RWPE1 (cell line): ENCODE measurements around the gene ESRRG.

Experiments used
- CTCF ChIA-PET: fragments of 350-600 bp; sonication (Branson Sonifier 250); formaldehyde crosslinking; extraction: SDS; loops from one replicate; lab custom pipeline; 2021; lab: Yijun Ruan, JAX
- POLR2A ChIA-PET: fragments of 400-600 bp; formaldehyde crosslinking; extraction: SDS; loops from one replicate; lab custom pipeline; 2020; ENCODE audit warnings: antibody characterized with exemption; ENCODE audit not compliant: low non-redundant PET; lab: Yijun Ruan, JAX
- DNase-seq: peaks from one replicate; pipeline ENCODE4 v3.0.0; 2012; ENCODE audit warnings: low spot score
- H3K27ac ChIP-seq: fragments of 450-650 bp; 2 replicates; pipeline ENCODE4 v1.5.1; 2017
- TF ChIP-seq, protein P1 (sequence below): fragments of 450-650 bp; conservative IDR thresholded peaks from 2 replicates; pipeline ENCODE4 v1.5.1; 2017; ENCODE audit warnings: low read depth, mild to moderate bottlenecking

Gene ESRRG

DNA sequence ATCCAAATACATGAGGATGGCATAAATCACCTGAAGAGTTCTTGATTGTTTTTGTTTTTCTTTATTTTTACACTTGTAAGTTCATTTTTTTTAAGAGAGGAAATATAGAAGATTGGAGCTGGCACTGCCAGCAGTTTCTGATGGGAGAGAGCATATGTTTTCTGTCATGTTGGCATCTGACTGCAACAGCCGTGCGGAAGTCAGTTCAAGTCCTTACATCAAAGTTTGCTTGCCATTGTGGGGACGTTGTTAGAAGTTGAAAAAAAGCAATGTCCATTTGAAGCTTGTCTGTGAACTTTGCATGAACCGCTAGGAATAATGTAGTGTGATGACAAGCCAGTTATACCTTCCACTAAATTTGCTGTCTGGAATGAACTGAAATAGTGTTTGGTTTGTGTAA is 173.4 kb downstream of the ESRRG start:
- CTCF ChIA-PET: interaction anchor here (0.6 kb wide), 1 partner anchor 807 kb away, joined by 3 read pairs; no protein-coding TSS in a partner anchor
- POLR2A ChIA-PET: no interaction called here
- no peak overlapping the region for H3K27ac ChIP-seq
- TF ChIP-seq, protein P1, sequence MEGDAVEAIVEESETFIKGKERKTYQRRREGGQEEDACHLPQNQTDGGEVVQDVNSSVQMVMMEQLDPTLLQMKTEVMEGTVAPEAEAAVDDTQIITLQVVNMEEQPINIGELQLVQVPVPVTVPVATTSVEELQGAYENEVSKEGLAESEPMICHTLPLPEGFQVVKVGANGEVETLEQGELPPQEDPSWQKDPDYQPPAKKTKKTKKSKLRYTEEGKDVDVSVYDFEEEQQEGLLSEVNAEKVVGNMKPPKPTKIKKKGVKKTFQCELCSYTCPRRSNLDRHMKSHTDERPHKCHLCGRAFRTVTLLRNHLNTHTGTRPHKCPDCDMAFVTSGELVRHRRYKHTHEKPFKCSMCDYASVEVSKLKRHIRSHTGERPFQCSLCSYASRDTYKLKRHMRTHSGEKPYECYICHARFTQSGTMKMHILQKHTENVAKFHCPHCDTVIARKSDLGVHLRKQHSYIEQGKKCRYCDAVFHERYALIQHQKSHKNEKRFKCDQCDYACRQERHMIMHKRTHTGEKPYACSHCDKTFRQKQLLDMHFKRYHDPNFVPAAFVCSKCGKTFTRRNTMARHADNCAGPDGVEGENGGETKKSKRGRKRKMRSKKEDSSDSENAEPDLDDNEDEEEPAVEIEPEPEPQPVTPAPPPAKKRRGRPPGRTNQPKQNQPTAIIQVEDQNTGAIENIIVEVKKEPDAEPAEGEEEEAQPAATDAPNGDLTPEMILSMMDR: no peak
- DNase-seq: no peak

DNA sequence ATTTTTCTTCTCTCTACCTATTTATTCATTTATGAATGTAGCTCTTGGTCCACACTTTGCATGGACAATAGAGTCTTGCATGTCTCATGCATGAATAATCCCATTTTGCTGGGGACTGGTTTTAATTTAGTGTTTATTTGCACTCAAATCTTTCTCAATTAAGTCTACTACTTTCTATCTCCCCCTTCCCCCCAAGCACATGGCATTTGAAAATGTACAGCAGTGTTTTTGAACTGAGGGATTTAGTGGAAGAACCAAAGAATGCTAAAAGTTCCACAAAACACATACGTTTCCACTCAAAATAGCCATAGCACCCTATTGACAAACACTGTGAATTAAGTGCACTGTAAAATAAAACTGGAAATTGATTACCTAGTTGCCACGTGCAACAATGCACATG is 180.5 kb downstream of the ESRRG start:
- TF ChIP-seq, protein P1: no peak
- H3K27ac ChIP-seq: no peak overlapping the region
- DNase-seq: no peak
- ChIA-PET POLR2A (no interaction called here), CTCF (interaction anchor here (0.8 kb wide), 2 partner anchors 12 to 127 kb away, joined by 3 to 4 read pairs; no protein-coding TSS in a partner anchor)

DNA sequence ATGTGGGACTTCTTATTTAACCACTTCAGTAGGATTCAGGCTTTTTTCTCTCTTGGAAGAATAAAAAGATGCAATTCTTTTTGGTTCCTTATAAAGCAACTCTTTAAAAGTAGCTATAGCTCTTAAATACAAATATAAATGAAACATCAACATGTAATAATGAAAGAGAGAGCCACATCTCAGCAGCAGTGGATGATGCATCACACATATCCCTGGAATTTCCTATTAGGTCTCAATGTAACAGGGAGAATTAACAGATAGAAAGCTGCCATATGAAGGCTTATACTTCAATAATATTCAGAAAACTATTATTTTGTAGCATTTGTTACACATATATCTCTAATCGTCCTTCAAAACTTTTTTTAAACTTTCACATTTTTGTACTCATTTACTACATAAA is 181.0 kb downstream of the ESRRG start:
- ChIA-PET CTCF (interaction anchor here (0.8 kb wide), 2 partner anchors 12 to 128 kb away, joined by 3 to 4 read pairs; no protein-coding TSS in a partner anchor), POLR2A (no interaction called here)
- H3K27ac ChIP-seq: no peak overlapping the region
- no peak for DNase-seq
- TF ChIP-seq, protein P1: no peak

DNA sequence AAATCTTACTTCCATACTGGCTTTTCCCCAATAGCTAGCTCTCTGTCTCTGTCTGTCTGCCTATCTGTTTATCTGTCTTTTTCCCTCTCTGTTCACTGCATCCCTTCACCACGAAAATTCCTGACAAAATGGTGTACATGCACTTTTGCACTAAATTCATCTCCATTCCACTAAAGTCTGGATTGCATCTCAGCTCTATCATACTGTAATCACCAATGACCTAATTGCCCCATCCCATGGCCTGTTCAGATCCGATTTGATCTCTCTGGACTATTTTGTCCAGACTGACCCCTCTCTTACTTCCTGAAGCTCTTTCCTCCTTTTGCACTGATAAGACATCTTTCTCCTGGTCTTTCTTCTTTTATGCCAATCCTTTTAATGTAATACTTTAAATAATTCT is 187.5 kb downstream of the ESRRG start:
- ChIA-PET POLR2A (no interaction called here), CTCF (interaction anchor here (0.6 kb wide), 1 partner anchor 22 kb away, joined by 3 read pairs; no protein-coding TSS in a partner anchor)
- no peak for DNase-seq
- TF ChIP-seq, protein P1: no peak
- no peak overlapping the region for H3K27ac ChIP-seq

DNA sequence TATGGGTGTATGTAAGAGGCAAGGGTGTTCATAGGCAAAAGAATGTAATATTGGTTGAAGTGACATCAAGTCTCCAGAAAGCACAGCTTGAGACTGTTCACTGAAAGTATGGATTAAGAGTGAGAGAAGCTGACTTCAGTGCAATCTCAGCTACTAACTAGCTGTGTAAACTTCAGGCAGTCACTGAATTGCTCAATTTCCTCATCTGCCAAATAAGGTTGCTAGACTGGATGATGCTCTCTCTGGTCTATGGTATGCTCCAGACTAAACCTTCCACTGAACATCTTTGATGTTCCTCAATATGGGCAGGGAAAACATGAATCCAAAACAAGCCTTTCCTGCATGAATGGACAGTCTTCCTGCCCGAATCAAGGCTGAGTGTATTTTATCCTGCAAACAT is 188.2 kb downstream of the ESRRG start:
- TF ChIP-seq, protein P1: no peak
- no peak overlapping the region for H3K27ac ChIP-seq
- ChIA-PET POLR2A (no interaction called here), CTCF (interaction anchor here (0.6 kb wide), 1 partner anchor 21 kb away, joined by 3 read pairs; no protein-coding TSS in a partner anchor)
- DNase-seq: no peak

DNA sequence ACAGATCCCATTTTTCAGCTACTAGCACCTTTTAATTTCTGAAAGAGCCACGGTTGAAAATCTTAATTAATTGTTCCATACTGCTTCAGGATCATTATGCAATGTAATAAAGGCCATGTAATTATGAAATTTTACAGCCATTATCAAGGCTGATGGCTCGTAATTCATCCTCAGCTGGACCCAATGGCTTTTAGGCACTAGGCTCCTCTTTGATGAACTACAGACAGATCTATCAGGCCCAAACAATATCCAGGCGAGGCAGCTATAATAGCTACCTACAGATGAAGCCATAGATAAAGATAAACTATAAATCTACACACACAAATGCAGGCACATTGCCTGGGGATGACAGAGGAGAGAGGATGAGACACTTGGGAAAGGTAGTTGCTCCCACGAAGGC is 189.5 kb downstream of the ESRRG start:
- ChIA-PET POLR2A (no interaction called here), CTCF (interaction anchor here (0.6 kb wide), 1 partner anchor 38 kb away, joined by 3 read pairs; no protein-coding TSS in a partner anchor)

More for the DNA sequence above, 189.5 kb downstream of the ESRRG start:
- no peak for DNase-seq
- TF ChIP-seq, protein P1: no peak
- H3K27ac ChIP-seq: no peak overlapping the region
